Dermis microvascular lymphatic vessel endothelial cell (primary cell): ENCODE data around the gene CHD6. TPM values are rescaled to one million over a fixed set of nuclear protein-coding genes. Genes with fewer than 3 reads are reported as not detected.
A peak's percentile ranks its signal among the peaks of the same experiment; 100 is the strongest.

Experiments
- DNase-seq, 2 donors: peaks; one replicate each; pipeline versions ENCODE4 v3.0.0 to v3.0.0-alpha.2; 2010; ENCODE audit warnings: low read depth in 2 of 2
- total RNA-seq: library from RNA; depleted of rRNA; stranded (reverse); fragments of >200 nt; gene quantifications from 2 replicates; pipeline ENCODE4 v1.2.1, GENCODE V29; 2014

The CHD6 gene
- total RNA-seq, 1 donor from 2014 or later: 15.7 TPM

DNA sequence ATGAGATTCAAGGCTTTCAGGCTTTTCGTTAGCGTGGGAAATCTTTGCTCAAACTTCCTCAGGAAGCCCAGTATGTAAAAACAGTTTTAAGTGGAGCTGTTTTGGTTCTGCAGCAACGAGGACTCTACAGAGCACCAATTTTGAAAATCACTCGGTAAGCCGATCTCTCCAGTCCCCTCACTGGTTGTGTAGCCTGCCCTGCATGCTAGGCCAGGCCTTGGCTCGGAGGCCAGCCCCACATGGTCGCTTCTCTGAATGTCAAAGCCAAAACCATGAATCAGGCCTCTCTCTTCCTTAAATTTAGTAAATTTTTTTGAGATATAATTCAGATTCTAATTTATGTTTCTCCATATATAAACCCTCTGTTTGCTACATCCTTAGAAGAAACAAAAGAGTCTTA, 108.0 kb downstream of the CHD6 start:
- DNase-seq: peak in 1 of 2 donors; percentile 4

DNA sequence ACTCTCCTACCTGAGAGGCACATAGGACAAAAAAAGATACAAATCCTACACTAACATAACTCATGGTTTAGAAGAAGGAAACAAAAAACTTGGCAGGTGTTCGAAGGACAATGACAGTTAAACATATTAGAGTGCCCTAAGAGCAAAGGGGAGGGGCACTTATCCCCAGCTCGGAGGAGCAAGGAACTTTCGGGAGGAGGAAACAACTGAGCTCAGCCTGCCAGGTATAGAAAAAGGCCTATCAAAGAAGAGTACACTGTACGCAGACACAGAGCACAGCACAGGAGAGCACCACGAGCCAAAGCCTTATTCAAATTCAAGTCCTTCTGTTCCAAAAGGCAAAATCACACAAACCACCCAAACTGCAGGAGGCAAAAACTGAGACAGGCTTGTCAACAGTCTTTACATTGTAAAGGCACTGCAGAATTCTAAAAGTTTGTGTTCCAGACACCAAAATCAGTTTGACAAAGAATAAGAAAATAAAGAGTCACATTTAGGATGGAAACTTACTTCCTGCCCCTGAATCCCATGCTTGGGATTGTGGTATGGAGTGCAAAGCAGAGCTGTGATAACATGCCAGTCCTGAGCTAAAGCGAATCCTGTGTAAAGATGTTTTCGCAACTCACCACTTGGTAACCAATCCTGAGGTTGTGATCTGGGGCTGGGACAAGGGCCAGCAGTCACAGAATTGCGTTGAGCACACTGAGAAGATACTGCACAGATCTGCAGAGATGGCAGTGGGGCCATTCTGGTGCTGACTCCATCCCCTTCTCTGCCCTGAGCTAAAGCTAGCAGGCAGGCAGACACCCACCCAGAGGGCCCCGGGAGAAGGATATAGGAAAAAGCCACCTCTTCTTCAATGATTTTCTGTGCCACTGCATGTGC, 108.6 kb downstream of the CHD6 start:
- DNase-seq: no peak

GRCh38 chr20:41508335-41508734, 109.8 kb downstream of the CHD6 start:
- peak in 1 of 2 donors; percentile 25 for DNase-seq

GRCh38 chr20:41507851-41508250, 110.3 kb downstream of the CHD6 start:
- DNase-seq: no peak

- DNase-seq: no peak
These were observed 110.7 kb downstream of the CHD6 start for GRCh38 chr20:41507436-41507835.

DNA sequence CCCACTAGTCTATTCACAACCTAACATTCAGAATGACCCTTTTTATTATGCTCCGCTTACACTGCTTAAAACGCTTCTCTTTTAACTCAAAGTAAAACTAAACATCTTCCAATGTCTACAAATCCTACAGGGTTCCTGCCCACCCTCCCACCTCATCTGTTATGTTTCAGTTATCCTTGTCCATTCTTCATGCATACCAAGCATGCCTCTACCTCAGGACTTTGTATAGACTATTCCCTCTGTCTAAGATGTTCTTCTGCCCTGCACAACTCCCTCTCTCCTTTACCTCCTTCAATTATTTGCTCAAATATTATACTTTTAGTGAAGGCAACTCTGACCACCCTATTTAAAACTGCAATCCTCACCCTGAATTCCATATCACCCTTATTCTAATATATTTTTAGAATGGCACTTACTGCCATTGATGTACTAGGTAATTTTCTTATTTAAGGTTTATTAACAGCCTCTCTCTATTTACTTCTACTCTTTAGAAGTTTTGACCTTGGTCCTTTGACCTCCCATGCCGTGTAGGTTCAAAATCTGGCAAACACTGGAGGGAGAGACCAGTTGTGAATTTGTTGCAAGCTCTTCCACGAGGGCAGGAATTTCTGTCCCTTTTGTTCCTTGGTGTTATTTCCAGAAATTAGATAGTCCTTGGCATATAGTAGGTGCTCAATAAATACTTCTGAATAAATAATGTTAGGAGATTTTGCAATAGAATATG, 111.8 kb downstream of the CHD6 start:
- no peak for DNase-seq

- no peak for DNase-seq
These were observed 113.0 kb downstream of the CHD6 start for GRCh38 chr20:41505184-41505583.

DNA sequence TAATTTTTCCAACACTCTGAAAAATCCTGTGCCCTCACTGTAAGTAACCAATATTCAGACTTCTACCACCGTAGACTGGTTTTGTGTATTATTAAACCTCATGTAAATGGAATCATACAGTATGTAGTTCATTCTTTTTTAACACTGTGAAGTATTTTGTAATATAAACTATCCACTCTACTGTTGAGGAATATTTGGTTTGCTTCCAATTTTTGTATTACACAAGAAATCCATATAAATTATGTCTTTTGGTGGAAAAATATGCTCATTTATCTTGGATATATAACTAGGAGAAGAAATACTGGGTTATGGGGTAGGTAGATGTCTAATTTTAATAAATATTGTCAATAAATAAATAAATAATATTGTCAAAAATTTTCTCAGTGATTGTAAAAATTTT, 116.8 kb downstream of the CHD6 start:
- no peak for DNase-seq

DNA sequence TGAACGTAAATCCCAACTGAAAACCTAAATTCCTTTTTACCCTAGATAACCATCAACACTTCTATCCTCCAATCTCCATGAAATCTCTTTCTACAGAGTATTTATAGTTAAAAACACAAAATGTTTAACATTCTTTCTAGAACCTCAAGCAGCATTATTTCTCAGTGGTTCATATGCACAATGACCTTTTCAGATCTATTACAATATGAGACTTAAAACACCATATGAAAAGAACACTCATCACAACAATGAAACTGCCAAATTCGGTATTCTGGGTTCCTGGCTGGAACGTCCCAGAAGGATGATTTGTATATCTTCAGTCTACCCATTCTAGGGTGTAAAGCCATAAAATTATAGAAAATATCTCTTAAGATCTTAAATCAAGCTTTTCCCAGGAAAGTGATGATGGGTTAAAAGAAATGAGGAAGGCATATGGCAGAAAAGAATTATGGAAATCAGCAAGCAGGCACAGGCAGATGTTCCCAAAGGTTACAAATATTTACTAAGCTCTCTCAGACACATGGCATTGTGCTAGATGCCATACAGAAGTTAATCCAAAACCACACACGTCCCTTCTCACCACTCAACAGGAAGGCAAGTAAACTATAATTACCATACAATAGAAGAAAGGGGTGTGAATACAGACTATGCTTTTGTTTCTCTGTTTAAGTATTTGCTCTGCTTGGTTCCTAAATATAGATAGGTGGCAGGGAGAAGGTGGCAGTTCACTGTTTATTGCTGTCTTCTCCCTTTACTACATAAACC, 118.0 kb downstream of the CHD6 start:
- DNase-seq: no peak

- no peak for DNase-seq
These were observed 119.1 kb downstream of the CHD6 start for GRCh38 chr20:41499064-41499463.

GRCh38 chr20:41497186-41497895, 120.8 kb downstream of the CHD6 start:
- DNase-seq: no peak

- DNase-seq: no peak
These were observed 123.7 kb downstream of the CHD6 start for GRCh38 chr20:41494451-41494850.

- DNase-seq: no peak
These were observed 134.6 kb downstream of the CHD6 start for GRCh38 chr20:41483553-41483930.

GRCh38 chr20:41482647-41483552, 135.3 kb downstream of the CHD6 start:
- peak in 1 of 2 donors; percentile 25 for DNase-seq

DNA sequence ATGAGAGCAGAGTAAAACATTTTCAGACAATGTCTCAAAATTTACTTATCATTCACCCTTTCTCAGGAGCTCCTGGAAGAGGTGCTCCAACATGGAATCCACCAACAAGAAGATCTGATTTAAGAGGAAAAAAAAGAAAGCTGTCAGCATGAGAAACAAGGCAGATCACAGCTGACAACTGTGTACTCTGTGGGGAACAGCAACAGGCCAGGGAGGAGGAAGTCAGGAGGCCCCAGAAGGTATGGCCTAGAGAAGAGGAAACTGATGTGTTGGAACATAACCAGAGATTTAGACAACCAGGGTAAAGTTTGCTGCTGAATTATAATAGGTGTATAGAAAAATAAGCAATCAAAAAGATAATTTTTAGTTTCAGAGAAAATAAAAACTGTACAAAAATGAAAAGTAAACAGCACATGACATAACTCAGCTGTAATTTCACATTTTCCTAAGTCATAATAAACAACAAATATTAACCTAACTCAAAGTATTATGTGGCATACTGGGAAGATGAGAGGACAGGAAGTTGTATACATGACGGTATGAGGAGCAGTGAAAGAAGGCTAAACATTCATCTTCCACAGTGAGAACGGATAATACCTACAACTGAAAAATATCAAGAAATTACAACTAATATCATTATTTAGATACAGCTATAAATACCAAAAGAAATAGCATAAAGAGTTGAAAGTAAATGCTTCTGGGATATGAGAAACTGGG, 138.0 kb downstream of the CHD6 start:
- peak; percentile 37 to 83 for DNase-seq

DNA sequence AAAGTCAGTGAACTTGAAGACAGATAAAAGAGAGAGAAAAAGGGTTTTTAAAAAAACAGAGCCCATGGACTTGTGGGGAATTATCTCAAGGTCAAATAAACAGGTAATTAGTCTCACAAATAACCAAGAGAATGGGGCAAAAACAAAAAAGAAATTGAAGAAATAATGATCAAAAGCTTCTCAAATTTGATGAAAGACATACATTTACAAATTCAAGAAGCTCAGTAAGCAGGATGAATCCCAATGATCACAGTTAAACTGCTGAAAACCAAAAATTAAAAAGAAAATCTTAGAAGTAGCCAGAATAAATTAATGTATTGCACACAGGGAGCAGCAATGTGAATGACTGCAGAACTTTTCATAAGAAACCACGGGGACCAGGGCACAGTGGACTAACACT, 139.1 kb downstream of the CHD6 start:
- no peak for DNase-seq

- no peak for DNase-seq
These were observed 140.2 kb downstream of the CHD6 start for GRCh38 chr20:41478026-41478425.

- no peak for DNase-seq
These were observed 141.7 kb downstream of the CHD6 start for GRCh38 chr20:41476446-41476845.

DNA sequence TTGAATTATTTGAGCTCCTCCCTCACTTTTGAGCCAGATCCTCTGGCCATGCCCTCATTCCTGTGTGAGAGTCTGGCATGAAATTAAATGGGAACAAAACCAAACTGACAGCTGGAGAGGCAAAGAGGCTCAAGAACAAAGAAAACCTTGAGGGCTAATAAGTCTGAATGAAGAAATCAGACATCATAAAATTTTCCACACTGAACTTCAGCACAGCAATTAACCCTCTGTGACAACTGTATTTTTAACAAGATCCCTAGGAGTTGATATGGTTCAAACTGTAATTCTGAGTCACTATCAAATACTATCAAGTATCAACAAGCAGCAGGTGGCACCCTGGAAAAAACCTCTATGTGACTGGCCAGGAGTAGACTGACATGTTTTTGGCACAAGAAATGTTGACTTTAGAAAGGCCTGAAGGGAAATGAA, 142.2 kb downstream of the CHD6 start:
- peak; percentile 82 to 98 for DNase-seq

DNA sequence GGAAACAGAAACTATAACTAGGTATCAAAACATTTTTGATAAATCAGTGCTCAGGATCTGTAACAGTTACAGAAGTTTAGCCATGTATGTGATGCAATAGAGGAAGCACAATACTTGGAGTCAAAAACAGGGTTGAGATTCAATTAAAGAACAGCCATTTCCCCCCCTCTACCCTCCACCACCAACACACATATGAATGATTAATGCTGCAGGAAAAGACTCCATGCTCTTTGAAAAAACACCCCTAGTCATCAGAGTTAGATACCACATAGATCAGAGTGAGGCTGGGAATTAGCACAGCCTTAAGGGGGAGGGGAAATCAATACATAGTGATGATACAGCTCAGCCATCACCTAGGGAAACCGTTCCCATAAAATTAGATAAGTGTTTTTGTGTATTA, 142.7 kb downstream of the CHD6 start:
- peak in 1 of 2 donors; percentile 66 for DNase-seq
